Activated naive CD8-positive, alpha-beta T cell treated with anti-CD3 and anti-CD28 coated beads for 36 hours (primary cell): ENCODE data around the gene BEND2. TPM values are rescaled to one million over a fixed set of nuclear protein-coding genes. Genes with fewer than 3 reads are reported as not detected.
"Not testable (repeated sequence)": the region's sequence is repeated elsewhere in the genome, so short reads cannot be mapped to it uniquely, and the experiment has no call there.

Experiments used
- DNase-seq: peaks from one replicate; pipeline ENCODE4 v3.0.0; 2021
- H3K27ac Mint-ChIP-seq: one replicate; pipeline ENCODE4 v1.8.0; 2022; ENCODE audit warnings: mild to moderate bottlenecking, moderate library complexity, mixed read lengths
- H3K27me3 Mint-ChIP-seq: one replicate; pipeline ENCODE4 v1.8.0; 2022; ENCODE audit warnings: mild to moderate bottlenecking, mixed read lengths
- H3K36me3 Mint-ChIP-seq: one replicate; pipeline ENCODE4 v1.8.0; 2021; ENCODE audit warnings: mild to moderate bottlenecking, mixed read lengths
- H3K4me1 Mint-ChIP-seq: one replicate; pipeline ENCODE4 v1.8.0; 2021; ENCODE audit warnings: mixed read lengths
- H3K4me3 Mint-ChIP-seq: one replicate; pipeline ENCODE4 v1.8.0; 2022; ENCODE audit warnings: mild to moderate bottlenecking, moderate library complexity, mixed read lengths
- H3K9me3 Mint-ChIP-seq: one replicate; pipeline ENCODE4 v1.8.0; 2022; ENCODE audit warnings: mixed read lengths
- total RNA-seq, 2 experiments: library from RNA; stranded (reverse); gene quantifications; one replicate each; pipeline ENCODE4 v1.2.3, GENCODE V29; 2021

Gene BEND2
- total RNA-seq, result not detected

DNA sequence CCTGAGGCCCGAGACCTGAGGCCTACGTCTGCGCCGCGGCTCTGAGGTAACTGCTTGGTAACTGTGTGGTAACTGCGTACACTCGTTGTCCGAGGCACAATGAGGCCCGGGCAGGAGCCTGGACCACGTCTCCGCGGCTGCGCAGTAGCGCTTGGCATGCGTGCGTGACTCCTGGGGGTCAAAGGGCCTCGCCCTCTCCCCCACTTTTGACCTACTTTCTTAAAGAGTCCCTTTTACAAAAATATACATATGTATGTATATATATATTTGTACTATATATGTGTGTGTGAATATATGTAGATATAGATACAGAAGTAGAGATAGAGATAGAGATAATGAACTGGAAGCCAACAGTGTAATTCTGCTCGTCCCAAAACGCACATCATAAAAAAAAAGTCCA lies at the start of gene BEND2:
BEND2 (minus strand) TSS at position 101 of the 400 bp plus-strand sequence. CDS start 136 bp downstream, outside the sequence.
- Mint-ChIP-seq H3K36me3 (no peaks in the 10 kb centered on the region), H3K9me3 (no peaks in the 10 kb centered on the region), H3K4me3 (no peak within 1 kb of the TSS), H3K27ac (no peak within 1 kb of the TSS), H3K4me1 (no peaks in the 10 kb centered on the region), H3K27me3 (no peaks in the 10 kb centered on the region)
- DNase-seq, result no peak

DNA sequence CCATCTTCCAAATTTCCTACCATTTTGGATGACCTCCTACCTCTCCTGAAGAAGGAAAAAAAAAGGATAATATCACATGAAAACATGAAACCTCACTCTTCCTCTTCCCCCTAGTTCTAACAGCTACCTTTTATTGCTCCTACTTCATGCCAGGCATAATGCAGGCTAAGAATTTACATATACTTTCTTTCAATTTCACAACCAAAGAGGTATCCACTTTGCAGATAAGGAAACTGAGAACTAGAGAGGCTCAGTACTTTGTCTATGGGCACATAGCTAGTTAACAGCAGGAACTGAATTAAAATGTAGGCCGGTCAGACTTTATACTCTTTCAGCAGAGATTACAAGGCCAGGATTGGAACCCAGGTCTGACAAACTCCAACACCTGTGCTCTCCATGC lies 34.4 kb upstream of the BEND2 start:
- Mint-ChIP-seq H3K4me1 (no peaks in the 10 kb centered on the region), H3K27me3 (no peaks in the 10 kb centered on the region), H3K9me3 (no peaks in the 10 kb centered on the region), H3K4me3 (no peak overlapping the region), H3K36me3 (peaks cover 13% of the 10 kb centered on the region), H3K27ac (no peak overlapping the region)
- no peak for DNase-seq

DNA sequence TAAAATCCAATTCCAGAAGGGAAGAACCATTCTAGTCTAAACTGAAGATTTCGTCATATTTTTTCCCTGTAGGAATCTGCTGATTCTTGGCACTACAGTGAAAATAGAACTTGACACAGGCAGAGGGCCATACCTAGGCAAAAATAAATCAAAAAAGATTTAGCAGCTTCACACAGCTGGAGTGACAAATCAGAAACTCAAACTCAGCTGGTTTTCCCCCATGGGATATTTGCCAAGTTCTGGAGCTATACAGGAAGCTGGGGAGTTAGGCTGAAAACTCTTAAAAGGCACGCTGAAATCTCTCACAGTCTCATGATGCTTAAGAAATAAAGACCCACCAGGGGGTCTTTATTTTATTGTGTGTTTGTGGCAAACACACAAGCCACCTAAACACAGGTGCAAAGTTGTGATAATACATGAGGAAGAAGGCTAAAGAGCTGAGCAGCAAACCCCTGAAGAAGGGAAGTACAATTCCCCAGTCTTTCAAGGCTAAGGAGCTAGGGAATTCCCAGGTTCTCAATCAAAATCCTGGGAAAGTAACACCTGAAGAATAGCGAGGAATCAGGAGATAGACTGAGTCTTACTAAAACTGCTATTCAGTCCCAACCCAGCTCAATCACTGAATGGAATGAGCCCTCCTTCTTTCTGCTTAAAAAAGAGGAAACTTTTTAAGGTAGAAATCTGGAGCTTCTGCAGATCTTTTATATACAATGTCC lies 32.1 kb upstream of the BEND2 start:
- Mint-ChIP-seq H3K27me3 (no peaks in the 10 kb centered on the region), H3K4me1 (no peaks in the 10 kb centered on the region), H3K9me3 (no peaks in the 10 kb centered on the region), H3K36me3 (peaks cover 16% of the 10 kb centered on the region), H3K4me3 (no peak overlapping the region), H3K27ac (no peak overlapping the region)
- no peak for DNase-seq

DNA sequence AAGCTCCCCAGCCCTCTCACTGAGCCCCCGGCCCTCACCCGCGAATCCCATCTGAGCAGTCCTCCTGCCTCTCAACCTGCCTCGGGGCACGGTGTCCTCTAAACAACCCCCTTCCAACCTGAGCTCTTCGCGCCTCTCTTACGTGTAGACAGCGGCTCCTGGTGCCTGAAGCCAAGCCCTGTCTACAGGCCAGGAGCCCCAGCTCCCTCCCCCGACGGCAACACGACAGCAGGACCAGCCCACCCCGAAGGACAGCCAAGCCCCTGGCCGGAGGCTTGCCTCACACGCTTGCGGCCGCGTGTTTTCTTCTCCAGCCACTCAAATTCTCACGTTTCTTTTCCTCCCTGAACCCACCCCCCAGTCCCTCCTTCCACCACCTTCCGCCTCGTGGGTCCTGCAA lies 9.0 kb upstream of the BEND2 start:
- not testable (repeated sequence) for DNase-seq, H3K36me3 Mint-ChIP-seq, H3K4me3 Mint-ChIP-seq, H3K9me3 Mint-ChIP-seq, H3K27ac Mint-ChIP-seq, H3K27me3 Mint-ChIP-seq, H3K4me1 Mint-ChIP-seq

DNA sequence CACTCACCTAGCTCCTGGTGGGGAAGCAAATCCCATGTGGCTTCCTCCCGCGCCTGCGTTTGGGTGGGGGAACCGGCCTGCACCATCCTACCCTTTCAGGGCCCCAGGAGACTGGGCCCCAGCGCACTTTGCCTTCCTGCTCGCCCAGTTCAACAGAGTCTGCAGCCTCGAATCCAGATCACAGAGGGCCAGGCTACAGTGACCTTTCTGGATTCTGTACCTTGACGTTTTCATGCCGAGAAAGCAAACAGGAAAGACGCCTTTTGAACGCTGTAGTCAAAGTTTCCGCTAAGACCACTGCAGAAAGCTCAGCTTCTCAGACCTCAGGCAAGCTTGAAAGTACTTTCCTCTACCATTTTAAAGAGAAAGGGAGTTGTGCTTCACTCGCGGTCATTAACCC lies 7.4 kb upstream of the BEND2 start:
- Mint-ChIP-seq H3K4me1 (no peaks in the 10 kb centered on the region), H3K27ac (no peak overlapping the region), H3K9me3 (no peaks in the 10 kb centered on the region)

DNA sequence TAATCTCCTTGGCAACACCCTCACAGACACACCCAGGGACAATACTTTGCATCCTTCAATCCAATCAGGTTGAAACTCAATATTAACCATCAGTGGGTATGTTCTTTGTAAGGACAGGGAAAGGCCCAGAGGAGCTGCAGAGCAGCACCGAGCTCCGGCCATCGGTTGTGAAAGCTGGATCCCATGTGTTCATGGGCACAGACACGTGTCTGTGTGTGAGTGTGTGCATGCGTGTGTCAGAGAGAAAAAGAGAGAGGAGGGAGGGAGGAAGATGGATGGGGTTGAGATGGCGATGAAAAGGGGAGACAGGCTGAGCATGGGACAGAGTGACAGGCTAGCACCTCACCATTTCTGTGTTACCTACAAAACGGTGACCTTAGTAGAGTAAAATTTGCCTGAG lies 6.8 kb upstream of the BEND2 start:
- peaks cover 3% of the 10 kb centered on the region for H3K27me3 Mint-ChIP-seq
- no peak overlapping the region for H3K27ac Mint-ChIP-seq
- H3K4me3 Mint-ChIP-seq, result no peak overlapping the region
- H3K4me1 Mint-ChIP-seq, result no peaks in the 10 kb centered on the region
- no peaks in the 10 kb centered on the region for H3K9me3 Mint-ChIP-seq
- no peak for DNase-seq
- no peaks in the 10 kb centered on the region for H3K36me3 Mint-ChIP-seq

More for the DNA sequence above, 7.4 kb upstream of the BEND2 start:
- no peak for DNase-seq
- no peaks in the 10 kb centered on the region for H3K36me3 Mint-ChIP-seq
- H3K4me3 Mint-ChIP-seq, result no peak overlapping the region
- peaks cover 3% of the 10 kb centered on the region for H3K27me3 Mint-ChIP-seq

DNA sequence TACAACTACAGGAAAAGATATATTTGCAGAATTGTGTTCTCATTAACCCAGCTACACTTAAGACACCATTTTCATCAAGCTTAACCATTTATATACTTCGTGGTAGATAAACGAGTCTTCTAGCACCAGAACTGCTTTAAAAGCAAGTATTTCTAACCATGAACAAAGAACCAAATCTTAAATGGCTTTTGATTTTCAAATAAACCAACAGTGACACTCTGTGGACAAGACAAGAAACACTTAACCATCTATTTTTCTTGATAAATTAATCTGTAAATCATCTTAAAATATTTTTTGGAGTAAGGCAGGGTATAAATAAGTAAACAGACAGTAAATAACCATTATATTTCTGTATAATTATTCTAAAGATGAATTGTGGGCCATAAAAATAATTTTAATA lies 10.2 kb downstream of the BEND2 start:
- H3K27me3 Mint-ChIP-seq, result no peaks in the 10 kb centered on the region
- no peak for DNase-seq
- no peaks in the 10 kb centered on the region for H3K4me1 Mint-ChIP-seq
- H3K4me3 Mint-ChIP-seq, result no peak overlapping the region
- no peaks in the 10 kb centered on the region for H3K36me3 Mint-ChIP-seq
- no peaks in the 10 kb centered on the region for H3K9me3 Mint-ChIP-seq
- H3K27ac Mint-ChIP-seq, result no peak overlapping the region

DNA sequence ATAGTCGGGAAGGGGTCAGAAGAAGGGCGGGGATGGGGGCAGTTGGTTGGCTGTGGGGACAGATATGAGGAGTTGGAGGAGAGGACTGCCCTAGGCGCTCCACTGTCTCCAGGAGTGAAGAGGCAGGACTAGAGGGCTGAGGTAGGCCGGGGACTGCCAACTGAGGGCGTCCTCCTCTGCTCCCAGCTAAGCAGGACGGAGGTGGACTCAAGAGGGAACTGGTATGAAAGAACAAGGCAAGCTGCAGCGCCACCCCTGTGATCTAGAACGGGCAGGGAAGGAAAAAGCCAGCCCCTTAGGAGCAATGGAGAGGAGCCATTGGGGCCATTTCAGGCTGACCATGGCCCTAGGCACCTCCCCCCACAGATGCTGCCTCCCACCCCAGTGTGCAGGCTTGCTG lies 14.0 kb downstream of the BEND2 start:
- DNase-seq, result no peak
- Mint-ChIP-seq H3K4me1 (no peaks in the 10 kb centered on the region), H3K36me3 (no peaks in the 10 kb centered on the region), H3K27ac (no peak overlapping the region), H3K4me3 (no peak overlapping the region), H3K27me3 (no peaks in the 10 kb centered on the region), H3K9me3 (no peaks in the 10 kb centered on the region)

DNA sequence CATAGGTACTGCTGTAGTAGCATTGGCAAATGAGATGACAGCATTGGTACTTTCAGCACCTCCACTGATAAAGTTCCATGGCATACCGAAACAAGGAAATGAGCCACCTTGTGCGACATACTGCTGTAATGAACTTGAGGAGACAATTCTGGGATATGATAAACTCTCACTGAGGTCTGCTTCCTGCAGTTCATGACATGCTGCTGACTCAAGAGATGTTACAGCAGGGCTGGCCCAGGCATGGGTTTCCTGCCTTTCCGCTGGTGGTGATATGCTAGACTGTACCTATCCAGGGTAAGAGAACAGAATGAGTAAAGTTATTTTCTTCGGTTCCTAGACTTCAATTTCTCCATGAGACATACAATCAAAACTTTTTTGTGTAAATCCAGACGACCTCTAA lies 17.1 kb downstream of the BEND2 start:
- Mint-ChIP-seq H3K27me3 (no peaks in the 10 kb centered on the region), H3K4me3 (no peak overlapping the region), H3K9me3 (no peaks in the 10 kb centered on the region), H3K36me3 (no peaks in the 10 kb centered on the region), H3K4me1 (no peaks in the 10 kb centered on the region), H3K27ac (no peak overlapping the region)
- DNase-seq, result no peak

DNA sequence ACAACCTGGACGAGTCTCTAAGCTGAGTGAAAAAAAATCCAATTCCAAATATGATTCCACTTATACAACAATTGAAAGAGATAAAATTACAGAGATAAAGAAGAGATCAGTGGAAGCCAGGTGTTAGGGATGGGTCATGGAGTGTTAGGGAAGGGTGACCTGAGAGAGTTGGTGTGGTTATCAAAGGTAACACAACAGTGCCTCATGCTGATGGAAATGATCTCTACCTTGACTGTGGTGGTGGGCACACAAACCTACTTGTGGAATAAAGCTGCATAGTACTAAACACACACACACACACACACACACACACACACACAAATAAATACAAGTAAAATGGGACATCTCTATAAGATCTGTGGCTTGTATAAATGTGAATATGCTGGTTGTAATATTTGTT lies 26.0 kb downstream of the BEND2 start:
- peaks cover 8% of the 10 kb centered on the region for H3K27me3 Mint-ChIP-seq
- no peaks in the 10 kb centered on the region for H3K36me3 Mint-ChIP-seq
- no peak overlapping the region for H3K4me3 Mint-ChIP-seq
- H3K9me3 Mint-ChIP-seq, result no peaks in the 10 kb centered on the region
- DNase-seq, result no peak
- H3K4me1 Mint-ChIP-seq, result no peaks in the 10 kb centered on the region
- H3K27ac Mint-ChIP-seq, result no peak overlapping the region

DNA sequence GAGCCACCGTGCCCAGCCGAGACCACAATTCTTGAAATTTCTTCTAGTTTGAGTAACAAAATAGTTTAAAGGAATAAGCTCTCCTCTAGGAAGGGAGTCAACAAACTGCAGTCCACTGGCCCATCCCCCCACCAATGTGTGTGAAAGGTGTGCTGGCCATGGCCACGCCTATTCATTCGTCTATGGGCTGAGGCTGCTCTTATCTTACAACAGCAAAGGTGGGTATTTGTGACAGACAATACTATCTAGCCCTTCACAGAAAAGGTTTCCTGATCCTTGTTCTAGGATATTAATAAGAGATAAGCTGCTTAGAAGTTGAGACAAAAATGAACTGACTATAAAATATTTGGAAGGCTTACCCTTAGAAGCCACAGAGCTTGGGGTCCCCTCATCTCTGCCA lies 41.2 kb downstream of the BEND2 start:
- H3K9me3 Mint-ChIP-seq, result no peaks in the 10 kb centered on the region
- DNase-seq, result no peak
- no peaks in the 10 kb centered on the region for H3K4me1 Mint-ChIP-seq
- H3K36me3 Mint-ChIP-seq, result no peaks in the 10 kb centered on the region
- no peak overlapping the region for H3K27ac Mint-ChIP-seq
- peaks cover 11% of the 10 kb centered on the region for H3K27me3 Mint-ChIP-seq
- no peak overlapping the region for H3K4me3 Mint-ChIP-seq

DNA sequence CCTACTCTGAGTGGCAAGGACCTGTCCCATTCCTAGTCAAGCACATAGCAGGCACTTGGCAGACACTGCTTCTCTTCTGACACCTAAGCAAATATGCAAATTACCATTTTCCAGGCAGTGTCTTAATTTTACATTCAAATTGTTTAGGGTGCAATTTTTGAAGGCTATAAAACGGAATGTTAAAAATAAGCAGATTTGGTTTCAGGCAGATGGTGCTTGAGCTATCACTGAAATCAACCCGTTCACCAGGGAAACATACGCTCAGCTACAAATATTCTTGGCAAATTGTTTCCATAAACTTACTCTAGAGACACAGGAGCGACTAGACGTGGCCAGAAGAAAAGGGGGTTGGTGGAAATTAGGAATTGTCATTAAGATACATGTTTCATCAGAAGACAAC lies 45.7 kb downstream of the BEND2 start:
- H3K9me3 Mint-ChIP-seq, result no peaks in the 10 kb centered on the region
- no peaks in the 10 kb centered on the region for H3K4me1 Mint-ChIP-seq
- H3K36me3 Mint-ChIP-seq, result no peaks in the 10 kb centered on the region
- no peak overlapping the region for H3K4me3 Mint-ChIP-seq
- no peak for DNase-seq
- no peak overlapping the region for H3K27ac Mint-ChIP-seq
- H3K27me3 Mint-ChIP-seq, result peaks cover 7% of the 10 kb centered on the region

DNA sequence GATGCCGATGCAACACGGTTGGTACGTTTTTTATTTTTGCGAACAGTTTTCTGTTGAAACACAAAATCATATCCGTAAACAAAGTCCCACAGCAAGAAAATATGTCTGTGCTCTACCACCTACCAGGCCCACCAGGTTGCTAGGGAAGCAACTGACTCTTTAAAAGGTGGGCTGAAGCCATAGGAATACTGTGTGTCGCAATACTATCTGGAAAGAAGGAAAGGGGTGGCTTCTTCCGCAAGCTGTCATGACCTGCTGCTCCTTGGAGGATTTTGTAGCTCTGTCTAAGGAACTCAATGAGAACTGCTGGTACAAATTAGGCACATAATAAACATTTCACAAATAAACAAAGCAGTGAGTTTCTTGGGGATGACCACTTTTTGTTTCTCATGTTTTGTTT lies 46.5 kb downstream of the BEND2 start:
- no peaks in the 10 kb centered on the region for H3K36me3 Mint-ChIP-seq
- peaks cover 7% of the 10 kb centered on the region for H3K27me3 Mint-ChIP-seq
- H3K4me3 Mint-ChIP-seq, result no peak overlapping the region
- no peak for DNase-seq
- H3K27ac Mint-ChIP-seq, result no peak overlapping the region
- no peaks in the 10 kb centered on the region for H3K4me1 Mint-ChIP-seq
- H3K9me3 Mint-ChIP-seq, result no peaks in the 10 kb centered on the region

DNA sequence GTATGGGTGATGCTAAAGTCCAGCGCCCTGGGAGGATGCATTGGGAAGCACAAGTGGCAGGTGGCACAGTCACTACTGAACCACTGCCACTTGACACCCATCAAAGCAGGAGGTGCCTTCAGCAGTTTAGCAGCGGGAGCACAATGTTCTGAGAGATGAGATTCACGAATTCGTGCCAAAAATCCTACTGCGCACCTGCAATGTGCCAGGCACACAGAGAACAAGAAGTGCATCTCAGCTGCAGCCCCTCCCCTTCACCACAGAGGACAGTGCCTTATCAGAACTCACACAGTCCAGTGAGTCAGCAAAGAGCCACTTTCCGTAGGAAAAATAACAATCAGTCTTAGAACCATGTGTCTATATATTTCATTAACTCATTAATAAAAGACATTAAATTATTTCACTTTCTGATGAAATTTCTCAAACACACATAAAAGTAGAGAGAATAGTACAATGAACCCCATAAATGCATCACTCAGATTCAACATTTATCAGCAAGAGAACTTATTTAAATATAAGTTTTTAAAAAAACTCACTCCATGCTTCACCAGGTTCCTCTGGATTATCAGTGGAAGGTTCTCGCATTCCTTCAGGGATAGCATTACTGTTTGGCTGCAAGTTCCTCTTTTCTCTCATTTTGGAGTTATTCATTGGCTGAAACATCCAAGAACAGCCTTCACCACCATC lies 47.0 kb downstream of the BEND2 start:
- Mint-ChIP-seq H3K27ac (no peak overlapping the region), H3K36me3 (no peaks in the 10 kb centered on the region), H3K4me1 (no peaks in the 10 kb centered on the region)

DNA sequence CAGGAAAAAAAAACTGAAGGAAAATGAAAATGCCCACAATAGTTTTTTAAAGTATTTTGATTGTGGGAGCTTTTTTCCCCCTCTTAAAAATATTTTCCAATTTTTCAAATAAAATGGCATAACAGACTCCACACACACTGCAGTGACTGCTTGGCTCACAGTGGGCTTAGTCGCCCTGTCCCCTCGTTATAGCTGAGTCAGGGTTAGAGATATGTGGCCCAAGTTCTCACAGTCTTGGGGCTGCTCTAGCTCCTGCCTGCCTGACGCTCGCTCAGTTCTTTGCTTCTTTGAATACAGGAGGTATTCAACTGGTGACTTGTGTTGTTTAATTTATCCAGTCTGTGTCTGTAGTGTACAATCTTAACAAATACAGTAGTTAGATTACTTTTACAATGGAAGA lies 47.7 kb downstream of the BEND2 start:
- Mint-ChIP-seq H3K27ac (no peak overlapping the region), H3K27me3 (peaks cover 4% of the 10 kb centered on the region), H3K4me1 (no peaks in the 10 kb centered on the region), H3K36me3 (no peaks in the 10 kb centered on the region), H3K4me3 (no peak overlapping the region), H3K9me3 (no peaks in the 10 kb centered on the region)
- no peak for DNase-seq

More for the DNA sequence above, 47.0 kb downstream of the BEND2 start:
- Mint-ChIP-seq H3K4me3 (no peak overlapping the region), H3K27me3 (peaks cover 7% of the 10 kb centered on the region), H3K9me3 (no peaks in the 10 kb centered on the region)
- DNase-seq, result no peak

DNA sequence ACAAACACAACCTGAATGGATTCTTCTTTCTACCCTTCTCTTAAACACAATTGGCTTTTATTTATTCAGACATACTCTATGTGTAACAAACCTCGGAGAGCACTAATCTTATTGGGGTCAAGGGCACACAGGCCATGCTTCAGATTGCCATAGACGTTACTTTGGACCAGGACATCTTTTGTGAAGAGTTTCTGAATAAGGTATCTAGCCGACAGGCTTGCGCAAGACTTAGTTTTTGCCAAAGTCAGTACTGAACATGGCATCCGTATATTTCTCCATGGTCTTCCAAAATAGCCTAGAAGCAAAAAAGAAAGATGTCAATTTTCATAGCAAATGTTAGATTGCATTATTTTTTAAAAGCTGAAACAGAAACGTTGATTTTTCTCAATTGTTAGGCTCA lies 49.8 kb downstream of the BEND2 start:
- DNase-seq, result no peak
- H3K27ac Mint-ChIP-seq, result no peak overlapping the region
- H3K9me3 Mint-ChIP-seq, result no peaks in the 10 kb centered on the region
- no peaks in the 10 kb centered on the region for H3K4me1 Mint-ChIP-seq
- H3K4me3 Mint-ChIP-seq, result no peak overlapping the region
- H3K36me3 Mint-ChIP-seq, result no peaks in the 10 kb centered on the region
- peaks cover 4% of the 10 kb centered on the region for H3K27me3 Mint-ChIP-seq
